HG03469 (cell line): ENCODE data around the gene MYOF.
"Not testable (repeated sequence)": the region's sequence is repeated elsewhere in the genome, so short reads cannot be mapped to it uniquely, and the experiment has no call there.

ENCODE experiments used
- ATAC-seq: cut with Tn5 transposase; IDR thresholded peaks from one replicate; pipeline ENCODE4 v1.9.1; 2021; ENCODE audit warnings: mild to moderate bottlenecking, moderate library complexity, moderate number of reproducible peaks; ENCODE audit not compliant: unreplicated experiment

Gene MYOF

DNA sequence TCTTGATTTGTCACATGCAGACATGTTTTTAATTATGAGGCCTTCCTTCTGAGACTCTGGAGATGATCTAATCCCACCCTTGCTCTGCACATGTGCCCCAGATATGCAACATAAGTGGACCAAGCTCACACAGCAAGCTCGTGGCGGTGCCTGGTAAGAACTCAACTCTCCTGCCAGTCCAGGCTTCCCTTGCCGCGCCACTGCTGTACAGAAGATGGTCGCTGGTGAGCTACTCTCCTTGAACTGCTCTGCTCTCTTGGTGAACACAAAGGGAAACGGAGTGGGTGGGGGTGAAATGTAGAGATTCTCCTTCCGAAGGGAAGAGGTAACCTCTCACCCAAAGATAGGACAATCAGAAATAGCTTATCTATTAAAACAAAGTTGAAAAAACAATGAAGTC, 25.7 kb downstream of the MYOF start:
- ATAC-seq = no peak

GRCh38 chr10:93454736-93455135, 27.4 kb downstream of the MYOF start:
- ATAC-seq = no peak

GRCh38 chr10:93454146-93454545, 28.0 kb downstream of the MYOF start:
- ATAC-seq = no peak

GRCh38 chr10:93452143-93452542, 30.0 kb downstream of the MYOF start:
- ATAC-seq = no peak

GRCh38 chr10:93451244-93451947, 30.7 kb downstream of the MYOF start:
- no peak for ATAC-seq

GRCh38 chr10:93447970-93448369, 34.2 kb downstream of the MYOF start:
- ATAC-seq = no peak

DNA sequence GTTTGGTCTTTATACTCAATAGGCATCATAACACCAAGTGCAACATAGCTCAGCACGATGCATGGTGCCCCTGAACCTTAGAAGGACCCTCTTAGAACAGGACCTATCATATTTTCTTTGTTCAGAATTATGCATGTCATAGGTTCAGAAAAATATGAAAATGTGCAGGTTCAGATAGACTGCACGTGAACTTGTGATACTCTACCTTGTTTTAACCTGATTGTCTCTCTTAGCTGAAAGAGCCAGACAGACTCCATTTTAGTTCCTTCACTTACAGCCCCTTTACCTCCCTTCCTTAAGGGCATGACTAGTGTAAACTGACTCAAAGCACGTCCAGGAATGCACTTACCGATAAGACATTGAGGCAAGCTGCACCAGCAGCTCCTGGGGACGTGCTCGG, 35.1 kb downstream of the MYOF start:
- no peak for ATAC-seq

DNA sequence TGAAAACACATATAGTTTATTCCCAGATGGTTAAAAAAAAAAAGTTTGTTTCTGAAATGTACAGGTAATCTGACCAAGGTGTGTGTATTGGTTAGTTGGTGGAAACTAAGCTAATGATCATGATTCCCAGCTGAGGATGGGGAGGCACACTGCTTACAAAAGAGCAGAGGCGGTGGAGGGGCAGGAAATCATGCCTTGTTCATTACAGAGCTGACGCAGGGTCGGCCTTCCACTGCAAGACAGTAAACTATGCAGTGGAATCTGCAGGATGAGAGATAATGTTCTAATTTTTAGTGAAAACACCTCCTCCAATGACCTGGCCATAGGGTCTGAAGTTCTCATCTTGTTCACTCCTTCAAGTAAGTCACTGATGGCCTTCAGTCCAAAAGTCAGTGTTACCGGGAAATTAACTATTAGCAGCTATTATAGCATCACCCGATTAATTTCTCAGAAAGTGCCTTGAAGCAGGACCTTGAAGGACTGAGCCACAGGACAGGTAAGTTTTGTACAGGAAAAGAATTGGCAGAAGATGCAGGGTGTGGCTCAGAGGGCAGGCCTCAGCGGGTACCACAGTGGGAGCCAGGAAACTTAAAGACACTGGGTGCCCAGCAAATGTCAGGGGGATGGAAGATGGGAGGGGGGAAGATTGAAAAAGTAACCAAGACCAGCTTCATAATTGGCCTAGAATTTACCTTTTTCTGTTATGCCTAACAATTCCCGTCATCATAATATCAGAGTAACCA, 36.0 kb downstream of the MYOF start:
- no peak for ATAC-seq

DNA sequence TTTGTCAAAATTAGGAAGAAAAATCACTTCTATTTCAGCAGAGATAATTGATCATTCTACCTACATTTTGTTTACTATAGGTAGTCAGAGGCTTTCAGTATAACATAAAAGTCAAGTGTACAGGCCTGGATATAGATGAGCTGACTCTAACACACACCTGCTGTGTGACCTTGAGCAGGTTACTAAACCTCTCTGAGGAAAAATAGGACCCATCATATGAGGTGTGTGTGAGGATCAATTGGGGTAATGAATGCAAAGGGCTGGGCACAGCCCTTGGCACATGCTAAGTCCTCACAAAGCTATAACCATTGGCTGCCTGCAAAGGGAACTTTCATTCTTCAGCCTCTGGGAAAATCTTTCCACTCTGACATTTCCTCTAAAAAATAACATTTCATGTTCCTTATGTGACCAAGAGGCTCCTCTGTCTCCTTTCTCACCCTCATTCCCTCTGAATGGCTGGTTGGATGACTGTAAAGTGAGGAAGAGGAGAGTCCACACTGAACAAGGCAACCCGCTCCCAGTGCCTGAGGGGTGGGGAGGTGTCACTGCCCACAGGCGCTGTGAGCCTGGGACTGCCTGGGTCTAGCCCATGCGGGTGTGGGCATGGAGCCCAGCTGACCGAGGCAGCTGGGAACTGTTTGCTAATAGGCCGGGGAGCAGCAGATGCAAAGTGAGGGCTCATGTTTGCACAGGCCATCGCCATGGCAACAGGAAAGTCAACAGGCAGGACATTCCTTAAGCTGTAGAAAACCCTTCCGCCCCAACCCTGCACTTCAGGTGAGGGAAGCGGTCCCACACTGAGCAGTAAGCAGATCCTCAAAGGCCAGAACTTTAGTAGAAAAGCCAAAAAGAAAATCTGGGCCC, 36.8 kb downstream of the MYOF start:
- ATAC-seq = no peak

- no peak for ATAC-seq
These were observed 38.7 kb downstream of the MYOF start for GRCh38 chr10:93443481-93443880.

DNA sequence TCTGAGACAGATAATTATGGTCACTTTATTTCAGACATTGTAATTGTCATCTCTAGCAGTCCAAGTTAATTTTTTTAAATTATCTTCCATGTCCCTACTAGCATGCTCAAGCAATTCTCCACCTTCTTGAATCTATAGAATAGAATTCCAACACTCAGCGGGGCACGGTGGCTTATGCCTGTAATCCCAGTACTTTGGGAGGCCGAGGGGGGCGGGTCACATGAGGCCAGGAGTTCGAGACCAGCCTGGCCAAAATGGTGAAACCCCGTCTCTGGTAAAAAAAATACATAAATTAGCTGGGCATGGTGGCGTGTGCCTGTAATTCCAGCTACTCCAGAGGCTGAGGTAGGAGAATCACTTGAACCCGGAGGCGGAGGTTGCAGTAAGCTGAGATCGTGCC, 39.4 kb downstream of the MYOF start:
- not testable (repeated sequence) for ATAC-seq

- no peak for ATAC-seq
These were observed 41.5 kb downstream of the MYOF start for GRCh38 chr10:93440591-93441091.

DNA sequence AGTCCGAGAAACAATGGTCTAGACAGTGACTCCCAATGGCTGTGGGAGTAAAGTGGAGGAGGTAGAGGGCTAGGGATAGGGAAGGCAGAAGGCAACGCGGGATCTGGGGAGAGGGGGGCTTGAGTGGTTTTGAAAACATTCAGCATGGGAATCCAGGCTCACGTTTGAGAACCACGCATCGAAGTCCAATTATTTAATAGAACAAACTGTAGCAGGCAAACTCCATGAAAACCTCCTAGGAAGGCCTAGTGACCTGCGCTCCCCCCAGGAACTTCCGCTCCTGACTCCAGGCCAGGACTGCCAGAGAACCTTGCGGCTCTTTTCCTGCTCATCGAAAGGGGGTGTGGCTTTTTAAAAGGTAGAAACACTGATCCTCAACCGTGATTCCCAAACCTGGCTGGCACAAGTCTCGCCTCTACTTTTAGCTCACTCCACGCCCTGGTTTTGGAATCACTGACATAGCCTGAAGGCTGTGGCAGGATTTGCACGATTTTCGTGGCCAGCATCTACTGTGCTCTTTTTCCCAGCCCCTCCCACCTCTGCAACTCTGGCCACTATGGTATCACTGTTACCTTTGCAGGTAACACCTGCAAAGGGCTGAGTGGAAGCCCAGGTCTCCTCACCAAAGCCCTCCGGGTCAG, 43.4 kb downstream of the MYOF start:
- no peak for ATAC-seq

- no peak for ATAC-seq
These were observed 44.1 kb downstream of the MYOF start for GRCh38 chr10:93437946-93438612.

DNA sequence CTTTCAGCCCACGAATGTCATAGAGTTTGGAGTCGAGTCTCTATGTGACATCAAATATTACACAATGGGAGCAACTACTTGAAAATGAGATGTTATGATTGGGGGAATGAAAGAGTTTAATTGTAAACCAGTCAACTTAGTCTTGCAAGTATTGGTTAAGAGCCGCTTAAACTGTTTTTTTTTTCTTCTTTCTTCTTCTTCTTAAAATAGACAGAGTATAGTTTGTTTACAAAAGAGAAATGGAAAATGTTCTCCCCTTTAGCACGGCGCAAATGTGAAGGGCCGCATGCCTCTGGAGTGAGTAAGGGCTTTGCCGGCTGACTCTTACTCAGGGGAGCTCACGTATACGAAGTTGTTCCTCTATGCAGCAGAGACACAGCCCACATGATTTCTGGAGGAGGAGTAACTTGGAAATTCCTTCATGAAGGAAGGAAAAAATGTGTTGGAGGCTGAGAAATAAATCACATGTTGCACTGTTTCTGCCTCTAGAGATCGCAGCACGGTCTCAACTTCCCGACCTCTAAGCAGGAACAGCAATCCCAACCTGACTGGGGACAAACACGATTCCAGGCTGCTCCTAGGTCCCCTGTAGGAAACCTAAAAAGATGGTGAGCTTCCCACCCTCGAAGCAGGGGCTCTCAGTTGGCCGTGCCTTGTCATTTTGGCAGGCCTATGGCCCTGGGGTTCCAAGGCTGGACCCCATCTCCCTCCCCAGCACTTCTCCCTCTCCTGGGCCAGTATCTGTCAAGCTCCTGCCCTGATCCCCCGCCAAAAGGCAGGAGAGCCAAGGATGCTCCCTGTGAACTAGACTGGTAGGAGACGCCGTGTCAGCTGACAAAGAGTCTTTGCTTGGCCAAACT, 44.8 kb downstream of the MYOF start:
- no peak for ATAC-seq

- no peak for ATAC-seq
These were observed 45.5 kb downstream of the MYOF start for GRCh38 chr10:93436591-93437085.

- no peak for ATAC-seq
These were observed 46.3 kb downstream of the MYOF start for GRCh38 chr10:93435621-93436397.

DNA sequence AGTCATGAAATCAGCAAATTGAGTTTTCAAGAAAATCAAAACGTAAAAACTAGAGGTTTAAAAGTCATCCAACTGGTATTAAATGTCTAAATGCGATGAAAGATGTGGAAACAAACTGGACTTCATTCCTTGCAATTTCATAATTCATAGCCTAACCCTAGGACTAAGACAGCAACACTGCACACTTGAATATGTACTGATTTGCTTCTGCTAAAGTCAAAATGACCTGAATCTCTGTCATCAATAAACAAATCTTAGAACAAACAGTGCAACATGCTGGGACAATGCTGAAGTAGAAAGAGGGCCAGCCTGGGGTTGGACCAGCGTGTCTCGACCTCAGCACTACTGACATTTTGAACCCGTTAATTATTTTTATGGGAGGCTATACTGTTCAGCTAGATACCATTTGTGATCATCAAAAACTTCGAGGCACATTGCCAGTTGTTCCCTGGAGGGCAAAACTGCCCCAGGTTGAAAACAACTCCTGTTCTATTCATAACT, 47.1 kb downstream of the MYOF start:
- ATAC-seq = no peak
